H1 (cell line): ENCODE measurements around the gene SLFNL1. TPM values are rescaled to one million over a fixed set of nuclear protein-coding genes. Genes with fewer than 3 reads are reported as not detected.
A peak's percentile ranks its signal among the peaks of the same experiment; 100 is the strongest.

Source experiments
- polyA plus RNA-seq, 7 experiments: library from polyadenylated mRNA; depleted of rRNA in 3 of 7; stranded (reverse) in 5 of 7; unstranded in 2 of 7; fragments of >200 nt in 5 of 7; fragments of 200-250 nt in 2 of 7; gene quantifications; 1 replicate in 5 of 7; 2 replicates in 1 of 7; 4 replicates in 1 of 7; pipeline versions ENCODE4 v1.2.1 to v1.2.3, GENCODE V29; 2011 to 2013; ENCODE audit warnings: missing spikeins in 2 of 7, mixed read lengths in 2 of 7
- total RNA-seq: library from RNA; stranded (reverse); fragmentation: NEBNext Ultra II Directional; extraction: Animal tissue kit (Norgen Biotek cat#: 25700); gene quantifications from 2 replicates; pipeline ENCODE4 v1.2.1, GENCODE V29; 2021
- TF ChIP-seq, protein P1 (sequence below): fragments of 300-600 bp; sonication (generic); IDR thresholded peaks from 2 replicates; pipeline ENCODE4 v1.7.1; 2012; ENCODE audit warnings: low read length, moderate library complexity, mild to moderate bottlenecking, inconsistent platforms; ENCODE audit not compliant: insufficient replicate concordance
- TF ChIP-seq, protein P2 (sequence below), 3 experiments: IDR thresholded peaks; 1 replicate in 2 of 3; 2 replicates in 1 of 3; pipeline versions ENCODE4 v1.5.1 to v1.6.1; 2011; ENCODE audit warnings: low read length in 3 of 3, mild to moderate bottlenecking in 3 of 3, inconsistent platforms in 2 of 3, low read depth in 1 of 3, moderate library complexity in 1 of 3; ENCODE audit not compliant: insufficient read depth in 1 of 3; ENCODE audit errors: control extremely low read depth in 1 of 3

The SLFNL1 gene
- total and polyA plus RNA-seq, 2 of the 8 experiments (the other 6 are each of a cell fraction or from before 2014, with no cell fraction given) = not detected

DNA sequence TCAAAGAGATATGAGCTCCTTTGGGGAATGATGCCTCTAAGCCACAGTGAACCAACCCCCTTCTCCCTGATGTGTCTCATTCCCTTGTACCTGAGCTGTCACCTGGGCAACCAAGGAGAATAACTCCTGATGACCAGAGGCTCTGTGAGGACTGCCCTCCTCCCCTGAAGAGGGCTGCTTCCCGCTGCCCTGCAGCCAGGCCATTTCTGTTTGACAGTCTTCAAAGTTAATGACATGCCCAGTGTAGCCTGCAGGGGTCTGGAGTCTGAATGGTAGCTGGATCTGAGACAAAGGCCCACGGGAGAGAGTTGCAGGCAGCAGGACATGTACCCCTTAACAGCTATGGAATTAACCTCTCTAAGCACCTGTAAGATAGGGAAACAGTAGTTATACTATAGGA, 3.4 kb upstream of the SLFNL1 start (continued):
- TF ChIP-seq, protein P1, sequence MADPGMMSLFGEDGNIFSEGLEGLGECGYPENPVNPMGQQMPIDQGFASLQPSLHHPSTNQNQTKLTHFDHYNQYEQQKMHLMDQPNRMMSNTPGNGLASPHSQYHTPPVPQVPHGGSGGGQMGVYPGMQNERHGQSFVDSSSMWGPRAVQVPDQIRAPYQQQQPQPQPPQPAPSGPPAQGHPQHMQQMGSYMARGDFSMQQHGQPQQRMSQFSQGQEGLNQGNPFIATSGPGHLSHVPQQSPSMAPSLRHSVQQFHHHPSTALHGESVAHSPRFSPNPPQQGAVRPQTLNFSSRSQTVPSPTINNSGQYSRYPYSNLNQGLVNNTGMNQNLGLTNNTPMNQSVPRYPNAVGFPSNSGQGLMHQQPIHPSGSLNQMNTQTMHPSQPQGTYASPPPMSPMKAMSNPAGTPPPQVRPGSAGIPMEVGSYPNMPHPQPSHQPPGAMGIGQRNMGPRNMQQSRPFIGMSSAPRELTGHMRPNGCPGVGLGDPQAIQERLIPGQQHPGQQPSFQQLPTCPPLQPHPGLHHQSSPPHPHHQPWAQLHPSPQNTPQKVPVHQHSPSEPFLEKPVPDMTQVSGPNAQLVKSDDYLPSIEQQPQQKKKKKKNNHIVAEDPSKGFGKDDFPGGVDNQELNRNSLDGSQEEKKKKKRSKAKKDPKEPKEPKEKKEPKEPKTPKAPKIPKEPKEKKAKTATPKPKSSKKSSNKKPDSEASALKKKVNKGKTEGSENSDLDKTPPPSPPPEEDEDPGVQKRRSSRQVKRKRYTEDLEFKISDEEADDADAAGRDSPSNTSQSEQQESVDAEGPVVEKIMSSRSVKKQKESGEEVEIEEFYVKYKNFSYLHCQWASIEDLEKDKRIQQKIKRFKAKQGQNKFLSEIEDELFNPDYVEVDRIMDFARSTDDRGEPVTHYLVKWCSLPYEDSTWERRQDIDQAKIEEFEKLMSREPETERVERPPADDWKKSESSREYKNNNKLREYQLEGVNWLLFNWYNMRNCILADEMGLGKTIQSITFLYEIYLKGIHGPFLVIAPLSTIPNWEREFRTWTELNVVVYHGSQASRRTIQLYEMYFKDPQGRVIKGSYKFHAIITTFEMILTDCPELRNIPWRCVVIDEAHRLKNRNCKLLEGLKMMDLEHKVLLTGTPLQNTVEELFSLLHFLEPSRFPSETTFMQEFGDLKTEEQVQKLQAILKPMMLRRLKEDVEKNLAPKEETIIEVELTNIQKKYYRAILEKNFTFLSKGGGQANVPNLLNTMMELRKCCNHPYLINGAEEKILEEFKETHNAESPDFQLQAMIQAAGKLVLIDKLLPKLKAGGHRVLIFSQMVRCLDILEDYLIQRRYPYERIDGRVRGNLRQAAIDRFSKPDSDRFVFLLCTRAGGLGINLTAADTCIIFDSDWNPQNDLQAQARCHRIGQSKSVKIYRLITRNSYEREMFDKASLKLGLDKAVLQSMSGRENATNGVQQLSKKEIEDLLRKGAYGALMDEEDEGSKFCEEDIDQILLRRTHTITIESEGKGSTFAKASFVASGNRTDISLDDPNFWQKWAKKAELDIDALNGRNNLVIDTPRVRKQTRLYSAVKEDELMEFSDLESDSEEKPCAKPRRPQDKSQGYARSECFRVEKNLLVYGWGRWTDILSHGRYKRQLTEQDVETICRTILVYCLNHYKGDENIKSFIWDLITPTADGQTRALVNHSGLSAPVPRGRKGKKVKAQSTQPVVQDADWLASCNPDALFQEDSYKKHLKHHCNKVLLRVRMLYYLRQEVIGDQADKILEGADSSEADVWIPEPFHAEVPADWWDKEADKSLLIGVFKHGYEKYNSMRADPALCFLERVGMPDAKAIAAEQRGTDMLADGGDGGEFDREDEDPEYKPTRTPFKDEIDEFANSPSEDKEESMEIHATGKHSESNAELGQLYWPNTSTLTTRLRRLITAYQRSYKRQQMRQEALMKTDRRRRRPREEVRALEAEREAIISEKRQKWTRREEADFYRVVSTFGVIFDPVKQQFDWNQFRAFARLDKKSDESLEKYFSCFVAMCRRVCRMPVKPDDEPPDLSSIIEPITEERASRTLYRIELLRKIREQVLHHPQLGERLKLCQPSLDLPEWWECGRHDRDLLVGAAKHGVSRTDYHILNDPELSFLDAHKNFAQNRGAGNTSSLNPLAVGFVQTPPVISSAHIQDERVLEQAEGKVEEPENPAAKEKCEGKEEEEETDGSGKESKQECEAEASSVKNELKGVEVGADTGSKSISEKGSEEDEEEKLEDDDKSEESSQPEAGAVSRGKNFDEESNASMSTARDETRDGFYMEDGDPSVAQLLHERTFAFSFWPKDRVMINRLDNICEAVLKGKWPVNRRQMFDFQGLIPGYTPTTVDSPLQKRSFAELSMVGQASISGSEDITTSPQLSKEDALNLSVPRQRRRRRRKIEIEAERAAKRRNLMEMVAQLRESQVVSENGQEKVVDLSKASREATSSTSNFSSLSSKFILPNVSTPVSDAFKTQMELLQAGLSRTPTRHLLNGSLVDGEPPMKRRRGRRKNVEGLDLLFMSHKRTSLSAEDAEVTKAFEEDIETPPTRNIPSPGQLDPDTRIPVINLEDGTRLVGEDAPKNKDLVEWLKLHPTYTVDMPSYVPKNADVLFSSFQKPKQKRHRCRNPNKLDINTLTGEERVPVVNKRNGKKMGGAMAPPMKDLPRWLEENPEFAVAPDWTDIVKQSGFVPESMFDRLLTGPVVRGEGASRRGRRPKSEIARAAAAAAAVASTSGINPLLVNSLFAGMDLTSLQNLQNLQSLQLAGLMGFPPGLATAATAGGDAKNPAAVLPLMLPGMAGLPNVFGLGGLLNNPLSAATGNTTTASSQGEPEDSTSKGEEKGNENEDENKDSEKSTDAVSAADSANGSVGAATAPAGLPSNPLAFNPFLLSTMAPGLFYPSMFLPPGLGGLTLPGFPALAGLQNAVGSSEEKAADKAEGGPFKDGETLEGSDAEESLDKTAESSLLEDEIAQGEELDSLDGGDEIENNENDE = no peak
- TF ChIP-seq, protein P2, sequence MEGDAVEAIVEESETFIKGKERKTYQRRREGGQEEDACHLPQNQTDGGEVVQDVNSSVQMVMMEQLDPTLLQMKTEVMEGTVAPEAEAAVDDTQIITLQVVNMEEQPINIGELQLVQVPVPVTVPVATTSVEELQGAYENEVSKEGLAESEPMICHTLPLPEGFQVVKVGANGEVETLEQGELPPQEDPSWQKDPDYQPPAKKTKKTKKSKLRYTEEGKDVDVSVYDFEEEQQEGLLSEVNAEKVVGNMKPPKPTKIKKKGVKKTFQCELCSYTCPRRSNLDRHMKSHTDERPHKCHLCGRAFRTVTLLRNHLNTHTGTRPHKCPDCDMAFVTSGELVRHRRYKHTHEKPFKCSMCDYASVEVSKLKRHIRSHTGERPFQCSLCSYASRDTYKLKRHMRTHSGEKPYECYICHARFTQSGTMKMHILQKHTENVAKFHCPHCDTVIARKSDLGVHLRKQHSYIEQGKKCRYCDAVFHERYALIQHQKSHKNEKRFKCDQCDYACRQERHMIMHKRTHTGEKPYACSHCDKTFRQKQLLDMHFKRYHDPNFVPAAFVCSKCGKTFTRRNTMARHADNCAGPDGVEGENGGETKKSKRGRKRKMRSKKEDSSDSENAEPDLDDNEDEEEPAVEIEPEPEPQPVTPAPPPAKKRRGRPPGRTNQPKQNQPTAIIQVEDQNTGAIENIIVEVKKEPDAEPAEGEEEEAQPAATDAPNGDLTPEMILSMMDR (IDR thresholded peaks at IDR 0.05; ENCODE audit: control extremely low read depth in 1 of 3, insufficient read depth in 1 of 3, low read depth in 1 of 3, low read length in 3 of 3) = 0 out of 4 replicates have a peak, but pooled peaks of 1 of the 3 experiments have one; percentile 8
